Endothelial cell of umbilical vein (primary cell): ENCODE results near the gene THSD8. TPM values are rescaled to one million over a fixed set of nuclear protein-coding genes. Genes with fewer than 3 reads are reported as not detected.

ENCODE experiments used
- BruUV-seq: library from RNA; stranded (reverse); fragments of 400-500 nt; replicated peaks from 2 replicates; lab custom pipeline; 2021; lab: Mats Ljungman, UMichigan
- CTCF ChIA-PET: fragments of 300-600, 350-600 bp; sonication (Branson Sonifier 250); formaldehyde crosslinking; loops from one replicate; lab custom pipeline; 2021; ENCODE audit warnings: antibody characterized with exemption, inconsistent platforms; lab: Charles Lee
- POLR2A ChIA-PET: fragments of 300-600, 350-600 bp; sonication (Branson Sonifier 250); formaldehyde crosslinking; loops from one replicate; lab custom pipeline; 2021; ENCODE audit warnings: antibody characterized with exemption, inconsistent platforms; lab: Charles Lee
- DNase-seq: peaks from one replicate; pipeline ENCODE4 v3.0.0-alpha.2; 2011; ENCODE audit warnings: low read depth, low spot score
- FAIRE-seq: peaks from 2 replicates; lab custom pipeline; 2011; peaks lifted over from hg19 to GRCh38; lab: Jason Lieb, UNC
- H2AFZ ChIP-seq: 2 replicates; pipeline ENCODE4 v1.6.0; 2012; ENCODE audit warnings: low read depth, low read length, control low read depth, inconsistent platforms
- H3K27ac ChIP-seq: 2 replicates; pipeline ENCODE4 v1.5.1; 2011; ENCODE audit warnings: low read depth, mild to moderate bottlenecking, control low read depth, low read length, moderate library complexity; ENCODE audit not compliant: insufficient read depth
- H3K27me3 ChIP-seq, 2 experiments: 2 replicates each; pipeline versions ENCODE4 v1.6.0 to v1.6.1; 2011; ENCODE audit warnings: low read length in 2 of 2, mixed read lengths in 1 of 2; ENCODE audit not compliant: control insufficient read depth in 2 of 2, insufficient read depth in 2 of 2
- H3K36me3 ChIP-seq, 2 experiments: 2 replicates in 1 of 2; 3 replicates in 1 of 2; pipeline ENCODE4 v1.5.1; 2011; ENCODE audit warnings: low read length in 2 of 2, mild to moderate bottlenecking in 1 of 2, moderate library complexity in 1 of 2; ENCODE audit not compliant: control insufficient read depth in 2 of 2, insufficient read depth in 2 of 2; ENCODE audit errors: extremely low read depth in 1 of 2
- H3K4me1 ChIP-seq: 3 replicates; pipeline ENCODE4 v1.5.1; 2011; ENCODE audit warnings: mild to moderate bottlenecking, low read length; ENCODE audit not compliant: control insufficient read depth, insufficient read depth; ENCODE audit errors: extremely low read depth
- H3K4me2 ChIP-seq: 2 replicates; pipeline ENCODE4 v1.6.1; 2011; ENCODE audit warnings: low read length, control low read depth, mixed read lengths; ENCODE audit not compliant: insufficient read depth
- H3K4me3 ChIP-seq, 3 experiments: fragments of 200-600 bp in 1 of 3; sonication (generic), shearing (Covaris generic) in 1 of 3; replicated peaks in 1 of 3; 2 replicates each; pipeline ENCODE4 v1.5.1; 2011 to 2016; ENCODE audit warnings: control low read depth in 3 of 3, low read length in 3 of 3, mild to moderate bottlenecking in 2 of 3, inconsistent platforms in 1 of 3, low read depth in 1 of 3, moderate library complexity in 1 of 3; ENCODE audit not compliant: insufficient read depth in 1 of 3
- H3K79me2 ChIP-seq: 2 replicates; pipeline ENCODE4 v1.6.0; 2012; ENCODE audit warnings: low read length, inconsistent platforms; ENCODE audit not compliant: control insufficient read depth, insufficient read depth
- H3K9ac ChIP-seq: replicated peaks from 2 replicates; pipeline ENCODE3; 2011; ENCODE audit warnings: low read length, control low read depth; ENCODE audit not compliant: insufficient read depth; ENCODE audit errors: extremely low read depth
- H3K9me1 ChIP-seq: replicated peaks from 3 replicates; pipeline ENCODE4 v1.6.0; 2011; ENCODE audit warnings: mild to moderate bottlenecking, low read length; ENCODE audit not compliant: control insufficient read depth, insufficient read depth; ENCODE audit errors: extremely low read depth
- H3K9me3 ChIP-seq: replicated peaks from 2 replicates; pipeline ENCODE4 v1.5.1; 2012; ENCODE audit warnings: low read length, inconsistent platforms; ENCODE audit not compliant: control insufficient read depth, insufficient read depth
- H4K20me1 ChIP-seq: replicated peaks from 2 replicates; pipeline ENCODE3; 2011; ENCODE audit warnings: mild to moderate bottlenecking, low read length; ENCODE audit not compliant: control insufficient read depth, insufficient read depth; ENCODE audit errors: extremely low read depth
- CTCF ChIP-seq, 2 donors: IDR thresholded peaks; 1 replicate in 1 of 2; 2 replicates in 1 of 2; pipeline ENCODE4 v1.5.1; 2011; ENCODE audit warnings: low read length in 2 of 2, mild to moderate bottlenecking in 2 of 2, moderate library complexity in 2 of 2, control low read depth in 1 of 2, inconsistent platforms in 1 of 2, low read depth in 1 of 2; ENCODE audit not compliant: insufficient read depth in 1 of 2; ENCODE audit errors: extremely low read depth in 1 of 2
- POLR2A ChIP-seq: IDR thresholded peaks from 2 replicates; pipeline ENCODE4 v1.6.1; 2012; ENCODE audit warnings: low read depth, mild to moderate bottlenecking, control low read depth, low read length
- dilution Hi-C: fragments of 300-500 bp; cut with MboI; formaldehyde crosslinking; loops from one replicate; pipeline ENCODE4 v1.15.0; 2019; ENCODE audit warnings: low sequenced_read_pairs; ENCODE audit not compliant: extremely low pct_ligation_motif_present
- intact Hi-C: fragments of 100-400 bp; cut with micrococcal nuclease; formaldehyde crosslinking; loops from one replicate; pipeline ENCODE4 v1.10.0; 2022
- polyA plus RNA-seq, 4 experiments: library from polyadenylated mRNA; depleted of rRNA in 3 of 4; stranded (reverse) in 3 of 4; unstranded in 1 of 4; fragments of >200 nt; gene quantifications; 2 replicates each; pipeline versions ENCODE4 v1.2.1 to v1.2.3, GENCODE V29; 2011 to 2012; ENCODE audit warnings: missing spikeins in 1 of 4
- total RNA-seq: library from RNA; stranded (reverse); gene quantifications from 2 replicates; pipeline ENCODE4 v1.2.3, GENCODE V29; 2021

The THSD8 gene
- total and polyA plus RNA-seq, 2 donors (not counting 3 experiments of a cell fraction or from before 2014, with no cell fraction given): 15.9 TPM; not detected in 1

GRCh38 chr19:12756150-12756883 is 45.6 kb upstream of the THSD8 start:
- no peak overlapping the region for H3K4me2 ChIP-seq
- intact Hi-C loops (loop anchor here (2.0 kb wide), 1 partner anchor 34 kb away; the partner anchor contains the start of gene TNPO2), dilution Hi-C loops (no loop called here)
- BruUV-seq: no TSS peak
- ChIA-PET CTCF (interaction anchor here (1.7 to 12.6 kb wide), 4 partner anchors 9 to 665 kb away, joined by 4 to 481 read pairs (median 23); no protein-coding TSS in a partner anchor), POLR2A (no interaction called here)
- H3K9ac ChIP-seq: no peak overlapping the region
- no peaks in the 10 kb centered on the region for H3K79me2 ChIP-seq
- no peaks in the 10 kb centered on the region for H3K9me3 ChIP-seq
- no peaks in the 10 kb centered on the region for H3K4me1 ChIP-seq
- no peak overlapping the region for H2AFZ ChIP-seq
- no peak overlapping the region for H3K4me3 ChIP-seq
- TF ChIP-seq CTCF (IDR thresholded peaks at IDR 0.05; ENCODE audit: extremely low read depth in 1 of 2, insufficient read depth in 1 of 2, low read depth in 1 of 2, low read length in 2 of 2) (no peak), POLR2A (no peak)
- FAIRE-seq (no peak), DNase-seq (no peak)
- H3K36me3 ChIP-seq: no peaks in the 10 kb centered on the region
- no peaks in the 10 kb centered on the region for H3K9me1 ChIP-seq
- H3K27ac ChIP-seq: no peak overlapping the region
- no peaks in the 10 kb centered on the region for H4K20me1 ChIP-seq
- H3K27me3 ChIP-seq: no peaks in the 10 kb centered on the region
